NCI-H1105 treated with DMSO at 0.1 percent for 48 hours (cell line): ENCODE data around the gene SH2D2A.

Source experiments
- DNase-seq: peaks from one replicate; lab custom pipeline; 2025; lab: John Stamatoyannopoulos, UW

SH2D2A gene

GRCh38 chr1:156847591-156848460 lies 31.2 kb upstream of the SH2D2A start:
- no peak for DNase-seq

GRCh38 chr1:156846643-156847042 lies 30.0 kb upstream of the SH2D2A start:
- no peak for DNase-seq

- no peak for DNase-seq
Observed at GRCh38 chr1:156845953-156846545, 29.4 kb upstream of the SH2D2A start.

- DNase-seq, result no peak
Observed at GRCh38 chr1:156845055-156845952, 28.7 kb upstream of the SH2D2A start.

GRCh38 chr1:156844638-156845037 lies 28.0 kb upstream of the SH2D2A start:
- no peak for DNase-seq

- DNase-seq, result no peak
Observed at GRCh38 chr1:156844102-156844501, 27.5 kb upstream of the SH2D2A start.

GRCh38 chr1:156842618-156843300 lies 26.1 kb upstream of the SH2D2A start:
- DNase-seq, result no peak

GRCh38 chr1:156841295-156841855 lies 24.7 kb upstream of the SH2D2A start:
- DNase-seq, result no peak

- DNase-seq, result no peak
Observed at GRCh38 chr1:156840898-156841279, 24.2 kb upstream of the SH2D2A start.

- no peak for DNase-seq
Observed at GRCh38 chr1:156840186-156840897, 23.7 kb upstream of the SH2D2A start.

GRCh38 chr1:156839426-156840109 lies 22.9 kb upstream of the SH2D2A start:
- no peak for DNase-seq

- peak; percentile 13 for DNase-seq
Observed at GRCh38 chr1:156838972-156839371, 22.3 kb upstream of the SH2D2A start.

GRCh38 chr1:156836892-156837291 lies 20.2 kb upstream of the SH2D2A start:
- no peak for DNase-seq

GRCh38 chr1:156836041-156836654 lies 19.5 kb upstream of the SH2D2A start:
- no peak for DNase-seq

GRCh38 chr1:156834322-156834721 lies 17.7 kb upstream of the SH2D2A start:
- no peak for DNase-seq

GRCh38 chr1:156833603-156834002 lies 17.0 kb upstream of the SH2D2A start:
- no peak for DNase-seq

- no peak for DNase-seq
Observed at GRCh38 chr1:156832434-156832833, 15.8 kb upstream of the SH2D2A start.

GRCh38 chr1:156828400-156829124 lies 11.9 kb upstream of the SH2D2A start:
- DNase-seq, result no peak

GRCh38 chr1:156826630-156827029 lies 10.0 kb upstream of the SH2D2A start:
- no peak for DNase-seq
